ENCODE results near the gene SYT11.

The SYT11 gene

DNA sequence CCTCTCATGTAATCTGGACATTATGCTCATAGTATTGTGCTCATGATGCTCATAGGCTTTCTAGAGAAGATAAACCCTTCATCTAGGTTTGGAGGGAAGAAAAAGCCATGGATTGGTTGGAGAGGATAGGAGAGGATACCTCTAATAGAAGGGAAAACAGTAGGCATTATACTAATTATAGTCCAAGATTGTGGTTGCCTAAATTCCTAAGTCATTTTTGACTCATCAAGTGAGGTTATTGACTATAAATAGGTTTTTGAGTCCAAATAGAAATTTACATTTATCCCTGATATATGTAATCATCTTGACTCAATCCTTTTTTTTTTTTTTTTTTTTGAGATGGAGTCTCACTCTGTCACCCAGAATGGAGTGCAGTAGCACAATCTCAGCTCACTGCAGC, 5.0 kb downstream of the SYT11 start:
- H3K4me3 ChIP-seq (ENCODE audit: low read depth, low read length): no peak overlapping the region
- H2BK120ac ChIP-seq (ENCODE audit: insufficient read depth, low read length, poor library complexity): no peak overlapping the region
- H2BK5ac ChIP-seq (ENCODE audit: low read depth, low read length, poor library complexity): no peak overlapping the region
- H2BK12ac ChIP-seq (ENCODE audit: low read length): no peak overlapping the region
- H4K91ac ChIP-seq (ENCODE audit: low read depth, low read length): no peak overlapping the region
- no peak overlapping the region for H4K8ac ChIP-seq (ENCODE audit: low read depth, low read length)
- H3K9ac ChIP-seq (ENCODE audit: low read length): no peak overlapping the region
- H2AFZ ChIP-seq (ENCODE audit: insufficient read depth, low read length, poor library complexity): no peak overlapping the region
- no peak overlapping the region for H3K18ac ChIP-seq (ENCODE audit: low read length)
- no peak overlapping the region for H3K23ac ChIP-seq (ENCODE audit: low read length)
- H3K4me2 ChIP-seq (ENCODE audit: low read length): no peak overlapping the region
- no peaks in the 10 kb centered on the region for H3K9me3 ChIP-seq (ENCODE audit: insufficient read depth, low read depth, low read length)
- H3K27ac ChIP-seq (ENCODE audit: low read depth, low read length): no peak overlapping the region
- H4K12ac ChIP-seq (ENCODE audit: low read depth, low read length): no peak overlapping the region
- no peak overlapping the region for H3K4ac ChIP-seq (ENCODE audit: low read depth, low read length)
- no peaks in the 10 kb centered on the region for H3K36me3 ChIP-seq (ENCODE audit: control insufficient read depth in 1 of 2, insufficient read depth in 2 of 2, low read length in 2 of 2)
- no peaks in the 10 kb centered on the region for H3K79me1 ChIP-seq (ENCODE audit: low read length)
- H3K14ac ChIP-seq (ENCODE audit: low read length): no peak overlapping the region
- no peak overlapping the region for H2AK5ac ChIP-seq (ENCODE audit: low read length)
- no peaks in the 10 kb centered on the region for H3K79me2 ChIP-seq (ENCODE audit: control insufficient read depth, insufficient read depth, low read length, poor library complexity)
- H3K4me1 ChIP-seq (ENCODE audit: control insufficient read depth in 1 of 2, insufficient read depth in 2 of 2, low read length in 2 of 2): no peaks in the 10 kb centered on the region
- no peak for DNase-seq
- no peaks in the 10 kb centered on the region for H3K27me3 ChIP-seq (ENCODE audit: insufficient read depth, low read length)

GRCh38 chr1:155867766-155868165, 8.4 kb downstream of the SYT11 start:
- no peak for DNase-seq
- H3K9ac ChIP-seq (ENCODE audit: low read length): no peak overlapping the region
- no peak overlapping the region for H2AK5ac ChIP-seq (ENCODE audit: low read length)
- H2BK5ac ChIP-seq (ENCODE audit: low read depth, low read length, poor library complexity): no peak overlapping the region
- H3K4me2 ChIP-seq (ENCODE audit: low read length): no peak overlapping the region
- no peak overlapping the region for H2AFZ ChIP-seq (ENCODE audit: insufficient read depth, low read length, poor library complexity)
- H3K79me1 ChIP-seq (ENCODE audit: low read length): no peaks in the 10 kb centered on the region
- WGBS (ENCODE audit: extremely low coverage, insufficient coverage, insufficient read length): no CpG with 5 or more reads among the region's 8 CpGs
- no peak overlapping the region for H3K23ac ChIP-seq (ENCODE audit: low read length)
- no peak overlapping the region for H2BK120ac ChIP-seq (ENCODE audit: insufficient read depth, low read length, poor library complexity)
- no peaks in the 10 kb centered on the region for H3K4me1 ChIP-seq (ENCODE audit: control insufficient read depth in 1 of 2, insufficient read depth in 2 of 2, low read length in 2 of 2)
- H3K14ac ChIP-seq (ENCODE audit: low read length): no peak overlapping the region
- no peaks in the 10 kb centered on the region for H3K9me3 ChIP-seq (ENCODE audit: insufficient read depth, low read depth, low read length)
- H3K27ac ChIP-seq (ENCODE audit: low read depth, low read length): no peak overlapping the region
- no peaks in the 10 kb centered on the region for H3K79me2 ChIP-seq (ENCODE audit: control insufficient read depth, insufficient read depth, low read length, poor library complexity)
- no peak overlapping the region for H3K18ac ChIP-seq (ENCODE audit: low read length)
- no peaks in the 10 kb centered on the region for H3K27me3 ChIP-seq (ENCODE audit: insufficient read depth, low read length)
- no peak overlapping the region for H4K12ac ChIP-seq (ENCODE audit: low read depth, low read length)
- H3K4ac ChIP-seq (ENCODE audit: low read depth, low read length): no peak overlapping the region
- H4K91ac ChIP-seq (ENCODE audit: low read depth, low read length): no peak overlapping the region
- no peak overlapping the region for H3K4me3 ChIP-seq (ENCODE audit: low read depth, low read length)
- H2BK12ac ChIP-seq (ENCODE audit: low read length): no peak overlapping the region
- H3K36me3 ChIP-seq (ENCODE audit: control insufficient read depth in 1 of 2, insufficient read depth in 2 of 2, low read length in 2 of 2): no peaks in the 10 kb centered on the region
- H4K8ac ChIP-seq (ENCODE audit: low read depth, low read length): no peak overlapping the region

DNA sequence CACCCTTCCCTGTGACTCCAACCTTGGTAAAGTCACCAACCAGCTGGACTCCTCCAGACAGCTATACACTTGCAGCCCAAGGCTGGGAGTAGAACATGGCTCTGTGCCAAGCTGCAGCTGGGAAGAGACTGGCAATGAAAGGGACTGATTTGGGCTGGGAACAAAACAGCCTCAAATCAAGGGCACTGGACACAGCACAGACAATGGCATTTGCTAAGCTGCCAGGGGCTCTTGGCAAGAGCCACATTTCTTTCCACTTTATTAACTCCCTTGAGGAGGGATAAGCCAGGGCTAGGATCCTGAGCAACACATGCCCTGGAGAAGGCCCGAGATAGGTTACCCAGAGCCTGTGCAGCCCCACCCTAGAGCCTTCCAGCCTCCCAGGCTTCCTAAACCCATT, 12.0 kb downstream of the SYT11 start:
- H2BK12ac ChIP-seq (ENCODE audit: low read length): no peak overlapping the region
- no peak for DNase-seq
- no peak overlapping the region for H3K4me3 ChIP-seq (ENCODE audit: low read depth, low read length)
- no peak overlapping the region for H3K4ac ChIP-seq (ENCODE audit: low read depth, low read length)
- H3K4me2 ChIP-seq (ENCODE audit: low read length): no peak overlapping the region
- H2BK5ac ChIP-seq (ENCODE audit: low read depth, low read length, poor library complexity): no peak overlapping the region
- H3K79me2 ChIP-seq (ENCODE audit: control insufficient read depth, insufficient read depth, low read length, poor library complexity): no peaks in the 10 kb centered on the region
- no peak overlapping the region for H4K91ac ChIP-seq (ENCODE audit: low read depth, low read length)
- no peak overlapping the region for H3K9ac ChIP-seq (ENCODE audit: low read length)
- no peaks in the 10 kb centered on the region for H3K9me3 ChIP-seq (ENCODE audit: insufficient read depth, low read depth, low read length)
- no peak overlapping the region for H2AK5ac ChIP-seq (ENCODE audit: low read length)
- H3K79me1 ChIP-seq (ENCODE audit: low read length): no peaks in the 10 kb centered on the region
- no peaks in the 10 kb centered on the region for H3K36me3 ChIP-seq (ENCODE audit: control insufficient read depth in 1 of 2, insufficient read depth in 2 of 2, low read length in 2 of 2)
- H4K12ac ChIP-seq (ENCODE audit: low read depth, low read length): no peak overlapping the region
- H2BK120ac ChIP-seq (ENCODE audit: insufficient read depth, low read length, poor library complexity): no peak overlapping the region
- H3K27me3 ChIP-seq (ENCODE audit: insufficient read depth, low read length): no peaks in the 10 kb centered on the region
- no peak overlapping the region for H2AFZ ChIP-seq (ENCODE audit: insufficient read depth, low read length, poor library complexity)
- H3K18ac ChIP-seq (ENCODE audit: low read length): no peak overlapping the region
- no peaks in the 10 kb centered on the region for H3K4me1 ChIP-seq (ENCODE audit: control insufficient read depth in 1 of 2, insufficient read depth in 2 of 2, low read length in 2 of 2)
- no peak overlapping the region for H3K27ac ChIP-seq (ENCODE audit: low read depth, low read length)
- H3K14ac ChIP-seq (ENCODE audit: low read length): no peak overlapping the region
- no peak overlapping the region for H4K8ac ChIP-seq (ENCODE audit: low read depth, low read length)
- H3K23ac ChIP-seq (ENCODE audit: low read length): no peak overlapping the region
- no CpG with 5 or more reads among the region's 1 CpG for WGBS (ENCODE audit: extremely low coverage, insufficient coverage, insufficient read length)

DNA sequence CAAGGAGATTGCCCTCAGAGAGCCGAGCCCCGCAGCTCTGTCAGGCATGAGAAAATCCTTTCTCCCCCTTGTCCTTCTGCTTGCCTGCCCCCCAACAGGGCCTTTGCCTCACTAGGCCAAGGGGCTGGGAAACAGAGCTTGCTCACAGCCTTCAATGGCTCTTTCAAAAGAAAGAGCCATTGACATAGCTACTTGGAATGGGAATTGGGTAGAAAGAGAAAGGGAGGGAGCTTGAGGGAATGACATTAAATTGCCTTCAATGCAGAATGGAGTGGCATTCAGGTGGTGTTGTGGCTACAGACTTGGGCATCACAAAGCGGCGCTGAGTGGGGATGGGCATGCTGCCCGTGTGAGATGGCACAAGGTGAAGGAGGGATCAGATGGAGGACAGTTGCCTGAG, 13.2 kb downstream of the SYT11 start:
- Histone ChIP-seq H2AK5ac (ENCODE audit: low read length) (no peak overlapping the region), H4K8ac (ENCODE audit: low read depth, low read length) (no peak overlapping the region), H3K23ac (ENCODE audit: low read length) (no peak overlapping the region), H4K91ac (ENCODE audit: low read depth, low read length) (no peak overlapping the region), H3K4me3 (ENCODE audit: low read depth, low read length) (no peak overlapping the region), H2BK5ac (ENCODE audit: low read depth, low read length, poor library complexity) (no peak overlapping the region), H4K12ac (ENCODE audit: low read depth, low read length) (no peak overlapping the region), H3K18ac (ENCODE audit: low read length) (no peak overlapping the region), H3K4ac (ENCODE audit: low read depth, low read length) (no peak overlapping the region), H3K79me2 (ENCODE audit: control insufficient read depth, insufficient read depth, low read length, poor library complexity) (no peaks in the 10 kb centered on the region), H3K14ac (ENCODE audit: low read length) (no peak overlapping the region), H3K36me3 (ENCODE audit: control insufficient read depth in 1 of 2, insufficient read depth in 2 of 2, low read length in 2 of 2) (no peaks in the 10 kb centered on the region), H3K27ac (ENCODE audit: low read depth, low read length) (no peak overlapping the region), H2BK12ac (ENCODE audit: low read length) (no peak overlapping the region), H3K27me3 (ENCODE audit: insufficient read depth, low read length) (no peaks in the 10 kb centered on the region), H2BK120ac (ENCODE audit: insufficient read depth, low read length, poor library complexity) (no peak overlapping the region), H3K9ac (ENCODE audit: low read length) (no peak overlapping the region), H3K9me3 (ENCODE audit: insufficient read depth, low read depth, low read length) (no peaks in the 10 kb centered on the region), H3K4me1 (ENCODE audit: control insufficient read depth in 1 of 2, insufficient read depth in 2 of 2, low read length in 2 of 2) (no peaks in the 10 kb centered on the region), H3K79me1 (ENCODE audit: low read length) (no peaks in the 10 kb centered on the region), H3K4me2 (ENCODE audit: low read length) (no peak overlapping the region), H2AFZ (ENCODE audit: insufficient read depth, low read length, poor library complexity) (no peak overlapping the region)
- no peak for DNase-seq
- no CpG with 5 or more reads among the region's 5 CpGs for WGBS (ENCODE audit: extremely low coverage, insufficient coverage, insufficient read length)

DNA sequence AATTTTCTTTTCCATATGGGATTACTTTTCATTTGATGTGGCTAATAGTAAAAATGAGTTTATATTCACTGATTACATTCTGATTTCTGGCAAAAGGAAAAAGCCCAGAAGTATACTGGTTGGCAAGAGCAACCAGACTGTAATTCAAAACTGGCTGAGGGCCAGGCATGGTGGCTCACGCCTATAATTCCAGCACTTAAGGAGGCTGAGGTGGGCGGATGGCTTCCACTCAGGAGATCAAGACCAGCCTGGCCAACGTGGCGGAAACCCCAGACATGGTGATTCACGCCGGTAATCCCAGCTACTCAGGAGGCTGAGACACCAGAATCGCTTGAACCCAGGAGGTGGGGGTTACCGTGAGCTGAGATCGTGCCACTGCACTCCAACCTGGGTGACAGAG, 14.5 kb downstream of the SYT11 start:
- H2AK5ac ChIP-seq (ENCODE audit: low read length): no peak overlapping the region
- no peak overlapping the region for H3K4me3 ChIP-seq (ENCODE audit: low read depth, low read length)
- no peak overlapping the region for H3K4me2 ChIP-seq (ENCODE audit: low read length)
- H2BK120ac ChIP-seq (ENCODE audit: insufficient read depth, low read length, poor library complexity): no peak overlapping the region
- H4K12ac ChIP-seq (ENCODE audit: low read depth, low read length): no peak overlapping the region
- H2AFZ ChIP-seq (ENCODE audit: insufficient read depth, low read length, poor library complexity): no peak overlapping the region
- H4K91ac ChIP-seq (ENCODE audit: low read depth, low read length): no peak overlapping the region
- H3K79me2 ChIP-seq (ENCODE audit: control insufficient read depth, insufficient read depth, low read length, poor library complexity): no peaks in the 10 kb centered on the region
- no peak overlapping the region for H2BK5ac ChIP-seq (ENCODE audit: low read depth, low read length, poor library complexity)
- H3K4me1 ChIP-seq (ENCODE audit: control insufficient read depth in 1 of 2, insufficient read depth in 2 of 2, low read length in 2 of 2): no peaks in the 10 kb centered on the region
- H3K36me3 ChIP-seq (ENCODE audit: control insufficient read depth in 1 of 2, insufficient read depth in 2 of 2, low read length in 2 of 2): no peaks in the 10 kb centered on the region
- H3K9ac ChIP-seq (ENCODE audit: low read length): no peak overlapping the region
- H3K27me3 ChIP-seq (ENCODE audit: insufficient read depth, low read length): no peaks in the 10 kb centered on the region
- H3K27ac ChIP-seq (ENCODE audit: low read depth, low read length): no peak overlapping the region
- no peak overlapping the region for H3K4ac ChIP-seq (ENCODE audit: low read depth, low read length)
- no peak for DNase-seq
- no peak overlapping the region for H3K18ac ChIP-seq (ENCODE audit: low read length)
- H3K14ac ChIP-seq (ENCODE audit: low read length): no peak overlapping the region
- no CpG with 5 or more reads among the region's 9 CpGs for WGBS (ENCODE audit: extremely low coverage, insufficient coverage, insufficient read length)
- no peaks in the 10 kb centered on the region for H3K9me3 ChIP-seq (ENCODE audit: insufficient read depth, low read depth, low read length)
- H2BK12ac ChIP-seq (ENCODE audit: low read length): no peak overlapping the region
- no peaks in the 10 kb centered on the region for H3K79me1 ChIP-seq (ENCODE audit: low read length)
- H4K8ac ChIP-seq (ENCODE audit: low read depth, low read length): no peak overlapping the region
- no peak overlapping the region for H3K23ac ChIP-seq (ENCODE audit: low read length)

Data from trophoblast cell (in vitro differentiated cells and primary cell).